ENCODE measurements around the gene TLX2. TPM values are rescaled to one million over a fixed set of nuclear protein-coding genes. Genes with fewer than 3 reads are reported as not detected.

TLX2 gene
- total and polyA plus RNA-seq, 2 of the 8 experiments (the other 6 are each of a cell fraction or from before 2014, with no cell fraction given) = 0.06 to 0.17 TPM

GRCh38 chr2:74489906-74490305, 24.3 kb upstream of the TLX2 start:
- H3K79me2 ChIP-seq (ENCODE audit: control insufficient read depth in 1 of 2, insufficient read depth in 2 of 2, low read length in 2 of 2) = no peaks in the 10 kb centered on the region
- no peak overlapping the region for H3K18ac ChIP-seq (ENCODE audit: extremely low read depth, low read length)
- no peaks in the 10 kb centered on the region for H3K23me2 ChIP-seq (ENCODE audit: low read depth, low read length)
- H4K8ac ChIP-seq (ENCODE audit: extremely low read depth, insufficient read depth, low read length) = no peak overlapping the region
- no peak overlapping the region for H3K9ac ChIP-seq (replicated peaks in 1 of 4; ENCODE audit: extremely low read depth in 1 of 4, low read depth in 3 of 4, low read length in 3 of 4)
- CTCF ChIA-PET (ENCODE audit: partially characterized antibody) = interaction anchor here (1.0 to 6.9 kb wide), 5 partner anchors 11 to 97 kb away, joined by 3 to 37 read pairs (median 7); partner anchors contain the start of genes INO80B and LBX2
- no peak overlapping the region for H2BK5ac ChIP-seq (ENCODE audit: low read depth, low read length)
- 92% methylated on average over 5 of the region's 9 CpGs; no CpG with 5 or more reads in 1 of the 2 experiments for WGBS, 2 experiments (ENCODE audit: extremely low coverage in 1 of 2, insufficient coverage in 1 of 2, insufficient read length in 1 of 2, insufficient replicate concordance in 2 of 2, low coverage in 1 of 2, low lambda C conversion rate in 2 of 2, missing lambda C conversion rate in 1 of 2)
- H3K23ac ChIP-seq (ENCODE audit: insufficient read length) = no peak overlapping the region
- H3K36me3 ChIP-seq (ENCODE audit: control insufficient read depth in 2 of 4, insufficient read depth in 4 of 4, low read length in 3 of 4) = peaks cover 7 to 22% (median 18%) of the 10 kb centered on the region in 4 experiments
- H2AK5ac ChIP-seq (ENCODE audit: low read depth, low read length) = no peak overlapping the region
- no peaks in the 10 kb centered on the region for H3K79me1 ChIP-seq (ENCODE audit: low read depth, low read length)
- no peak overlapping the region for H3K56ac ChIP-seq (replicated peaks; ENCODE audit: insufficient read length, low read depth, low read length)
- TF ChIP-seq PHF8 (conservative IDR thresholded peaks at IDR 0.05; ENCODE audit: low read depth, low read length) = no peak
- no peak for TF ChIP-seq CBX8 (IDR thresholded peaks at IDR 0.05; ENCODE audit: borderline replicate concordance, low read depth, low read length)
- no peak for TF ChIP-seq KDM1A (IDR thresholded peaks at IDR 0.05; ENCODE audit: borderline replicate concordance, low read length)
- TF ChIP-seq BRCA1 (IDR thresholded peaks at IDR 0.05; ENCODE audit: low read depth, low read length) = no peak
- no peak for TF ChIP-seq MAFK (IDR thresholded peaks at IDR 0.05; ENCODE audit: low read depth, low read length)
- no peak for TF ChIP-seq BACH1 (IDR thresholded peaks at IDR 0.05; ENCODE audit: low read length)
- no peak for TF ChIP-seq RFX5 (IDR thresholded peaks at IDR 0.05; ENCODE audit: borderline replicate concordance, low read depth, low read length)
- TF ChIP-seq SP1 (IDR thresholded peaks at IDR 0.05; ENCODE audit: low read depth, low read length) = no peak
- TF ChIP-seq NANOG (IDR thresholded peaks at IDR 0.05; ENCODE audit: insufficient read depth, low read depth, low read length, poor library complexity, severe bottlenecking) = no peak
- peaks cover 2 to 9% of the 10 kb centered on the region in 2 experiments for H4K20me1 ChIP-seq (replicated peaks in 1 of 2; ENCODE audit: control insufficient read depth in 1 of 2, insufficient read depth in 2 of 2, low read length in 2 of 2)
- no peak overlapping the region for H2BK12ac ChIP-seq (ENCODE audit: low read depth, low read length)
- POLR2A ChIA-PET (ENCODE audit: partially characterized antibody) = interaction anchor here (0.9 to 2.9 kb wide), 5 partner anchors 10 to 42 kb away, joined by 3 to 10 read pairs (median 4); partner anchors contain the start of genes LBX2 and PCGF1
- no peak overlapping the region for H3K14ac ChIP-seq (ENCODE audit: insufficient read length)
- H4K91ac ChIP-seq (replicated peaks; ENCODE audit: insufficient read length, low read length) = no peak overlapping the region
- FAIRE-seq (no peak), DNase-seq (ENCODE audit: low read depth in 1 of 2, low spot score in 2 of 2) (no peak)
- H3K4me3 ChIP-seq (ENCODE audit: extremely low read depth in 1 of 4, insufficient read depth in 2 of 4, low read depth in 3 of 4, low read length in 4 of 4) = no peak overlapping the region
- H3K9me3 ChIP-seq (ENCODE audit: insufficient read depth in 2 of 2, low read depth in 1 of 2, low read length in 1 of 2) = no peaks in the 10 kb centered on the region
- no peak overlapping the region for H3K4me2 ChIP-seq (ENCODE audit: insufficient read depth in 1 of 2, low read depth in 2 of 2, low read length in 2 of 2)
- H3K27ac ChIP-seq (ENCODE audit: low read depth, low read length) = no peak overlapping the region
- no peak overlapping the region for H2BK15ac ChIP-seq (ENCODE audit: low read length)
- no peak overlapping the region for H2BK20ac ChIP-seq (ENCODE audit: low read length)
- peaks cover 0 to under 1% (median under 1%) of the 10 kb centered on the region in 4 experiments; a peak in 3 of 7 replicates for H3K27me3 ChIP-seq (replicated peaks in 1 of 4; ENCODE audit: control insufficient read depth in 3 of 4, extremely low read depth in 1 of 4, insufficient read depth in 3 of 4, low read length in 3 of 4)
- no peak overlapping the region for H2BK120ac ChIP-seq (replicated peaks; ENCODE audit: low read depth, low read length)
- no peaks in the 10 kb centered on the region for H3K4me1 ChIP-seq (replicated peaks in 1 of 4; ENCODE audit: control insufficient read depth in 3 of 4, insufficient read depth in 4 of 4, low read length in 3 of 4)
- no peak overlapping the region for H4K5ac ChIP-seq (ENCODE audit: insufficient read length, low read depth, low read length)
- H2AFZ ChIP-seq (ENCODE audit: low read length) = no peak overlapping the region
- no peak overlapping the region for H3K4ac ChIP-seq (replicated peaks; ENCODE audit: insufficient read length, low read depth, low read length)

Measured in H1 (cell line).